GM12878 (cell line): ENCODE results near the gene DPH7.
"Not testable (repeated sequence)": the region's sequence is repeated elsewhere in the genome, so short reads cannot be mapped to it uniquely, and the experiment has no call there.

ENCODE experiments used
- CBX3 ChIP-seq: fragments of 200-600 bp; sonication (generic); IDR thresholded peaks from 2 replicates; pipeline ENCODE4 v1.6.1; 2016; ENCODE audit warnings: low read depth, borderline replicate concordance
- CBX5 ChIP-seq: sonication (generic); IDR thresholded peaks from 2 replicates; pipeline ENCODE4 v1.6.1; 2016; ENCODE audit warnings: low read depth, moderate library complexity, mild to moderate bottlenecking, inconsistent platforms
- FOXK2 ChIP-seq: fragments of 450-650 bp; IDR thresholded peaks from 2 replicates; pipeline ENCODE4 v1.6.1; 2017; ENCODE audit warnings: mild to moderate bottlenecking, moderate library complexity
- HDAC2 ChIP-seq: fragments of 200-600 bp; sonication (generic); IDR thresholded peaks from 2 replicates; pipeline ENCODE4 v1.6.1; 2017
- MAX ChIP-seq: IDR thresholded peaks from 2 replicates; pipeline ENCODE4 v1.6.1; 2012; ENCODE audit warnings: low read depth, low read length, improper control_type of control experiment
- RAD21 ChIP-seq: IDR thresholded peaks from 2 replicates; pipeline ENCODE4 v1.6.1; 2011; ENCODE audit warnings: mild to moderate bottlenecking, low read depth, low read length, moderate library complexity; ENCODE audit not compliant: insufficient read depth
- SRF ChIP-seq, 2 experiments: IDR thresholded peaks; 2 replicates each; pipeline ENCODE4 v1.6.1; 2011; ENCODE audit warnings: low read depth in 2 of 2, low read length in 2 of 2, mild to moderate bottlenecking in 1 of 2, moderate library complexity in 1 of 2
- ZNF207 ChIP-seq: fragments of 450-650 bp; IDR thresholded peaks from 2 replicates; pipeline ENCODE4 v1.6.1; 2014; ENCODE audit warnings: antibody characterized with exemption, mild to moderate bottlenecking, borderline replicate concordance
- TF ChIP-seq, protein P1 (sequence below): fragments of 450-650 bp; conservative IDR thresholded peaks from 2 replicates; pipeline ENCODE4 v1.6.1; 2017; ENCODE audit warnings: mild to moderate bottlenecking, moderate library complexity
- TF ChIP-seq, protein P2 (sequence below), 3 experiments: IDR thresholded peaks in 2 of 3; conservative IDR thresholded peaks in 1 of 3; 2 replicates each; pipeline ENCODE4 v1.5.1; 2011; ENCODE audit warnings: low read depth in 3 of 3, low read length in 3 of 3, mild to moderate bottlenecking in 3 of 3, control low read depth in 2 of 3, moderate library complexity in 2 of 3, inconsistent platforms in 1 of 3, mixed read lengths in 1 of 3; ENCODE audit not compliant: control insufficient read depth in 2 of 3, insufficient read depth in 1 of 3; ENCODE audit errors: extremely low read depth in 1 of 3

DNA sequence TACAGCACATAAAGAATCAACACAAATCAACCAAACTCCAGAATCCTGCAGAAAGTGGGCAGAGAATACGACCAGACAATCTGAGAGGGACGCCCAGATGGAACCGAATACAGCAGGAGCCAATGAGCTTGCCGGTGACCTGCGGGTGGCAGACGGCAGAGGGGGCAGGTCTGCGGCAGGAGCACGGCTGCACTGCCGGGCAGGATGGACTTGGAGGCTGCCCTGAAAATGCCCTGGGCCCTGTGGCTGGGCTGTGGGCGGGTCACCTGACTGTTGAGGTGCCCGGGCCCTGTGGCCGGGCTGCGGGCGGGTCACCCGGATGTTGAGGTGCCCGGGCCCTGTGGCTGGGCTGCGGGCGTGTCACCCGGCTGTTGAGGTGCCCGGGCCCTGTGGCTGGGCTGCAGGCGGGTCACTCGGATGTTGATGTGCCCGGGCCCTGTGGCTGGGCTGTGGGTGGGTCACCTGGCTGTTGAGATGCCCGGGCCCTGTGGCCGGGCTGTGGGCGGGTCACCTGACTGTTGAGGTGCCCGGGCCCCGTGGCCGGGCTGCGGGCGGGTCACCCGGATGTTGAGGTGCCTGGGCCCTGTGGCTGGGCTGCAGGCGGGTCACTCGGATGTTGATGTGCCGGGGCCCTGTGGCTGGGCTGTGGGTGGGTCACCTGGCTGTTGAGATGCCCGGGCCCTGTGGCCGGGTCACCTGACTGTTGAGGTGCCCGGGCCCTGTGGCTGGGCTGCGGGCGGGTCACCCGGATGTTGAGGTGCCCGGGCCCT, 64.7 kb downstream of the DPH7 start:
- TF ChIP-seq CBX5; MAX; RAD21; ZNF207; HDAC2; FOXK2; CBX3; SRF (IDR thresholded peaks at IDR 0.05; ENCODE audit: low read depth in 2 of 2, low read length in 2 of 2): not testable (repeated sequence)
- TF ChIP-seq, protein P1, sequence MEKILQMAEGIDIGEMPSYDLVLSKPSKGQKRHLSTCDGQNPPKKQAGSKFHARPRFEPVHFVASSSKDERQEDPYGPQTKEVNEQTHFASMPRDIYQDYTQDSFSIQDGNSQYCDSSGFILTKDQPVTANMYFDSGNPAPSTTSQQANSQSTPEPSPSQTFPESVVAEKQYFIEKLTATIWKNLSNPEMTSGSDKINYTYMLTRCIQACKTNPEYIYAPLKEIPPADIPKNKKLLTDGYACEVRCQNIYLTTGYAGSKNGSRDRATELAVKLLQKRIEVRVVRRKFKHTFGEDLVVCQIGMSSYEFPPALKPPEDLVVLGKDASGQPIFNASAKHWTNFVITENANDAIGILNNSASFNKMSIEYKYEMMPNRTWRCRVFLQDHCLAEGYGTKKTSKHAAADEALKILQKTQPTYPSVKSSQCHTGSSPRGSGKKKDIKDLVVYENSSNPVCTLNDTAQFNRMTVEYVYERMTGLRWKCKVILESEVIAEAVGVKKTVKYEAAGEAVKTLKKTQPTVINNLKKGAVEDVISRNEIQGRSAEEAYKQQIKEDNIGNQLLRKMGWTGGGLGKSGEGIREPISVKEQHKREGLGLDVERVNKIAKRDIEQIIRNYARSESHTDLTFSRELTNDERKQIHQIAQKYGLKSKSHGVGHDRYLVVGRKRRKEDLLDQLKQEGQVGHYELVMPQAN, result not testable (repeated sequence)
- TF ChIP-seq, protein P2, sequence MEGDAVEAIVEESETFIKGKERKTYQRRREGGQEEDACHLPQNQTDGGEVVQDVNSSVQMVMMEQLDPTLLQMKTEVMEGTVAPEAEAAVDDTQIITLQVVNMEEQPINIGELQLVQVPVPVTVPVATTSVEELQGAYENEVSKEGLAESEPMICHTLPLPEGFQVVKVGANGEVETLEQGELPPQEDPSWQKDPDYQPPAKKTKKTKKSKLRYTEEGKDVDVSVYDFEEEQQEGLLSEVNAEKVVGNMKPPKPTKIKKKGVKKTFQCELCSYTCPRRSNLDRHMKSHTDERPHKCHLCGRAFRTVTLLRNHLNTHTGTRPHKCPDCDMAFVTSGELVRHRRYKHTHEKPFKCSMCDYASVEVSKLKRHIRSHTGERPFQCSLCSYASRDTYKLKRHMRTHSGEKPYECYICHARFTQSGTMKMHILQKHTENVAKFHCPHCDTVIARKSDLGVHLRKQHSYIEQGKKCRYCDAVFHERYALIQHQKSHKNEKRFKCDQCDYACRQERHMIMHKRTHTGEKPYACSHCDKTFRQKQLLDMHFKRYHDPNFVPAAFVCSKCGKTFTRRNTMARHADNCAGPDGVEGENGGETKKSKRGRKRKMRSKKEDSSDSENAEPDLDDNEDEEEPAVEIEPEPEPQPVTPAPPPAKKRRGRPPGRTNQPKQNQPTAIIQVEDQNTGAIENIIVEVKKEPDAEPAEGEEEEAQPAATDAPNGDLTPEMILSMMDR (IDR thresholded peaks at IDR 0.05 in 2 of 3, conservative IDR thresholded peaks at IDR 0.05 in 1 of 3; ENCODE audit: control insufficient read depth in 2 of 3, extremely low read depth in 1 of 3, insufficient read depth in 1 of 3, low read depth in 3 of 3, low read length in 3 of 3), result not testable (repeated sequence)
